Osteoblast (primary cell): ENCODE results near the gene MRPL21. TPM values are rescaled to one million over a fixed set of nuclear protein-coding genes. Genes with fewer than 3 reads are reported as not detected.
"Not testable (repeated sequence)": the region's sequence is repeated elsewhere in the genome, so short reads cannot be mapped to it uniquely, and the experiment has no call there.

ENCODE experiments used
- DNase-seq: peaks from one replicate; pipeline ENCODE4 v3.0.0; 2011; ENCODE audit warnings: low spot score, mixed read lengths; ENCODE audit not compliant: insufficient read length; ENCODE audit errors: missing footprints
- H2AFZ ChIP-seq: 2 replicates; pipeline ENCODE4 v1.6.0; 2011; ENCODE audit warnings: mild to moderate bottlenecking, low read length
- H3K27ac ChIP-seq: 2 replicates; pipeline ENCODE4 v1.5.1; 2011; ENCODE audit warnings: mild to moderate bottlenecking, low read depth, low read length, moderate library complexity
- H3K27me3 ChIP-seq: 2 replicates; pipeline ENCODE4 v1.6.0; 2012; ENCODE audit warnings: mild to moderate bottlenecking, control low read depth, inconsistent platforms, low read length, moderate library complexity; ENCODE audit not compliant: insufficient read depth
- H3K36me3 ChIP-seq: 2 replicates; pipeline ENCODE4 v1.5.1; 2011; ENCODE audit warnings: mild to moderate bottlenecking, low read length, control low read depth, moderate library complexity; ENCODE audit not compliant: insufficient read depth
- H3K4me1 ChIP-seq: 2 replicates; pipeline ENCODE4 v1.5.1; 2011; ENCODE audit warnings: mild to moderate bottlenecking, low read length, control low read depth, moderate library complexity; ENCODE audit not compliant: insufficient read depth
- H3K4me2 ChIP-seq: 2 replicates; pipeline ENCODE4 v1.6.0; 2011; ENCODE audit warnings: mild to moderate bottlenecking, low read length; ENCODE audit not compliant: insufficient read depth
- H3K4me3 ChIP-seq: fragments of 200-600 bp; sonication (generic); 3 replicates; pipeline ENCODE4 v1.5.1; 2012; ENCODE audit warnings: mild to moderate bottlenecking, low read length, inconsistent platforms; ENCODE audit not compliant: insufficient read depth
- H3K79me2 ChIP-seq: 2 replicates; pipeline ENCODE4 v1.6.0; 2012; ENCODE audit warnings: mild to moderate bottlenecking, low read length, control low read depth, inconsistent platforms; ENCODE audit not compliant: insufficient read depth
- H3K9me3 ChIP-seq: 2 replicates; pipeline ENCODE4 v1.5.1; 2011; ENCODE audit warnings: low read depth, low read length, control low read depth
- H4K20me1 ChIP-seq: 2 replicates; pipeline ENCODE4 v1.6.0; 2012; ENCODE audit warnings: mild to moderate bottlenecking, low read length, control low read depth; ENCODE audit not compliant: insufficient read depth
- CTCF ChIP-seq: IDR thresholded peaks from 2 replicates; pipeline ENCODE4 v1.5.1; 2011; ENCODE audit warnings: mild to moderate bottlenecking, low read depth, low read length, moderate library complexity; ENCODE audit errors: extremely low read depth
- total RNA-seq: library from RNA; depleted of rRNA; stranded (reverse); fragments of >200 nt; gene quantifications from 2 replicates; pipeline ENCODE4 v1.2.3, GENCODE V29; 2012

Gene MRPL21
- total RNA-seq, 1 donor, result 51.0 TPM

GRCh38 chr11:68859123-68859522, 44.5 kb downstream of the MRPL21 start:
- no peaks in the 10 kb centered on the region for H4K20me1 ChIP-seq
- no peak for TF ChIP-seq CTCF
- H3K4me3 ChIP-seq, result no peak overlapping the region
- no peak overlapping the region for H3K4me2 ChIP-seq
- no peaks in the 10 kb centered on the region for H3K36me3 ChIP-seq
- peaks cover 2% of the 10 kb centered on the region for H3K9me3 ChIP-seq
- H3K27me3 ChIP-seq, result peaks cover 7% of the 10 kb centered on the region
- H3K4me1 ChIP-seq, result peaks cover 7% of the 10 kb centered on the region
- no peak for DNase-seq
- H2AFZ ChIP-seq, result no peak overlapping the region
- H3K27ac ChIP-seq, result no peak overlapping the region
- no peaks in the 10 kb centered on the region for H3K79me2 ChIP-seq

- Histone ChIP-seq H3K27me3 (peaks cover 25% of the 10 kb centered on the region), H3K9me3 (no peaks in the 10 kb centered on the region), H3K4me2 (no peak overlapping the region), H4K20me1 (no peaks in the 10 kb centered on the region), H3K27ac (no peak overlapping the region), H2AFZ (no peak overlapping the region), H3K36me3 (no peaks in the 10 kb centered on the region), H3K79me2 (no peaks in the 10 kb centered on the region), H3K4me3 (no peak overlapping the region), H3K4me1 (peaks cover 7% of the 10 kb centered on the region)
- no peak for TF ChIP-seq CTCF
- DNase-seq, result no peak
These were observed 46.5 kb downstream of the MRPL21 start for GRCh38 chr11:68857037-68857586.

DNA sequence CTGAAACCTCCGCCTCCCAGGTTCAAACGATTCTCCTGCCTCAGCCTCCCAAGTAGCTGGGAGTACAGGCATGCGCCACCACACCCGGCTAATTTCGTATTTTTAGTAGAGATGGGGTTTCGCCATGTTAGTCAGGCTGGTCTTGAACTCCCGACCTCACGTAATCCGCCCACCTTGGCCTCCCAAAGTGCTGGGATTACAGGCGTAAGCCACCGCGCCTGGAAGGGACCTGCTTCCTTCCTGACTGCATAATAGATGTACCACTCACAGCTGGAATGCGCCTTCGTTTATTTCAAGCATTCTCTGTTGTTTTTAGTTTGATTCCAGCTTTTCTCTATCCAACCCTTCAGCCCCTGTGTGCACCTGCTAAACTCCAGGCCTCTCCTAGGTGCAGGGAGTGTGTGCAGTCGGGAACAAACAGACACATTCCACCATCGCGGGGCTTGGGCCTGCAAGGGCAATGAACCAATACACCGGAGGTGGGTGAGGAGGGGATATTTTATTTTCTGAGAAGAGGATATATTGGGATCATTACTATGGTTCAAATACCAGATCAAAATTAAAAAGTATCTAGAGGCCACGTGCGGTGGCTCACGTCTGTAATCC, 47.1 kb downstream of the MRPL21 start:
- not testable (repeated sequence) for H3K79me2 ChIP-seq, H3K4me1 ChIP-seq, H4K20me1 ChIP-seq, H3K4me3 ChIP-seq, H3K9me3 ChIP-seq, H3K27ac ChIP-seq, H2AFZ ChIP-seq, H3K4me2 ChIP-seq, DNase-seq, H3K36me3 ChIP-seq
- peaks cover 25% of the 10 kb centered on the region for H3K27me3 ChIP-seq

GRCh38 chr11:68855205-68855981, 48.2 kb downstream of the MRPL21 start:
- DNase-seq, result peak; percentile 97
- H4K20me1 ChIP-seq, result no peaks in the 10 kb centered on the region
- no peaks in the 10 kb centered on the region for H3K9me3 ChIP-seq
- no peak overlapping the region for H3K27ac ChIP-seq
- TF ChIP-seq CTCF, result no peak
- H3K27me3 ChIP-seq, result peaks cover 25% of the 10 kb centered on the region
- no peaks in the 10 kb centered on the region for H3K36me3 ChIP-seq
- peak overlapping the region; percentile 80 for H2AFZ ChIP-seq
- H3K4me2 ChIP-seq, result peak overlapping the region; percentile 76
- peak overlapping the region; percentile 68 for H3K4me3 ChIP-seq
- H3K79me2 ChIP-seq, result no peaks in the 10 kb centered on the region
- peaks cover 7% of the 10 kb centered on the region for H3K4me1 ChIP-seq
